ENCODE measurements around the gene TECPR2. TPM values are rescaled to one million over a fixed set of nuclear protein-coding genes. Genes with fewer than 3 reads are reported as not detected.
"Not testable (repeated sequence)": the region's sequence is repeated elsewhere in the genome, so short reads cannot be mapped to it uniquely, and the experiment has no call there.

Gene TECPR2
- total and polyA plus RNA-seq, 2 donors: 7.6 to 8.3 TPM

- DNase-seq (ENCODE audit: low read depth in 6 of 9, low spot score in 9 of 9): no peak
- H3K4me1 ChIP-seq (ENCODE audit: control insufficient read depth in 2 of 2, insufficient read depth in 2 of 2, low read length in 2 of 2): peaks cover 4 to 15% of the 10 kb centered on the region in 2 donors
- H3K27ac ChIP-seq (ENCODE audit: low read depth in 1 of 2, low read length in 1 of 2): no peak overlapping the region
- no peak overlapping the region for H3K4me3 ChIP-seq (ENCODE audit: low read length in 2 of 2)
- H3K36me3 ChIP-seq (ENCODE audit: control insufficient read depth in 2 of 2, insufficient read depth in 2 of 2, low read length in 1 of 2): no peaks in the 10 kb centered on the region
- peaks cover 22 to 47% of the 10 kb centered on the region in 2 donors for H3K27me3 ChIP-seq (ENCODE audit: control insufficient read depth in 2 of 2, insufficient read depth in 1 of 2, low read length in 1 of 2)
- peaks cover 0 to 8% of the 10 kb centered on the region in 2 donors for H3K9me3 ChIP-seq (ENCODE audit: control insufficient read depth in 2 of 2, insufficient read depth in 1 of 2, low read length in 1 of 2)
- 95% methylated on average over 3 of the region's 3 CpGs for WGBS
These were observed 186.0 kb downstream of the TECPR2 start for GRCh38 chr14:102548616-102549240.

GRCh38 chr14:102550927-102551401 is 188.2 kb downstream of the TECPR2 start:
- H3K36me3 ChIP-seq (ENCODE audit: control insufficient read depth in 2 of 2, insufficient read depth in 2 of 2, low read length in 1 of 2); H3K9me3 ChIP-seq (ENCODE audit: control insufficient read depth in 2 of 2, insufficient read depth in 1 of 2, low read length in 1 of 2); H3K27ac ChIP-seq (ENCODE audit: low read depth in 1 of 2, low read length in 1 of 2); H3K4me3 ChIP-seq (ENCODE audit: low read length in 2 of 2); DNase-seq (ENCODE audit: low read depth in 6 of 9, low spot score in 9 of 9): not testable (repeated sequence)
- WGBS: 96% methylated on average over 3 of the region's 3 CpGs
- peaks cover 0 to 10% of the 10 kb centered on the region in 2 donors for H3K4me1 ChIP-seq (ENCODE audit: control insufficient read depth in 2 of 2, insufficient read depth in 2 of 2, low read length in 2 of 2)
- peaks cover 2 to 31% of the 10 kb centered on the region in 2 donors for H3K27me3 ChIP-seq (ENCODE audit: control insufficient read depth in 2 of 2, insufficient read depth in 1 of 2, low read length in 1 of 2)

Other genes with a start within 250 kb of the TECPR2 start
- gene WDR20, start 223.0 kb upstream of the TECPR2 start, total RNA-seq: 16.8 TPM
- 16.4 TPM for gene WDR20, start 223.0 kb upstream of the TECPR2 start, polyA plus RNA-seq
- 2.9 TPM for gene MOK, start 57.8 kb upstream of the TECPR2 start, total RNA-seq
- gene MOK, start 57.8 kb upstream of the TECPR2 start, polyA plus RNA-seq: 9.0 TPM
- 8.3 TPM for gene ZNF839, start 43.2 kb upstream of the TECPR2 start, total RNA-seq
- gene ZNF839, start 43.2 kb upstream of the TECPR2 start, polyA plus RNA-seq: 18.8 TPM
- gene CINP, start 51 bp upstream of the TECPR2 start, total RNA-seq: 26.7 TPM
- gene CINP, start 51 bp upstream of the TECPR2 start, polyA plus RNA-seq: 33.4 TPM
- gene ANKRD9, start 146.8 kb downstream of the TECPR2 start, total RNA-seq: 2.2 TPM
- gene ANKRD9, start 146.8 kb downstream of the TECPR2 start, polyA plus RNA-seq: 3.5 TPM
- 9.7 TPM for gene RCOR1, start 229.7 kb downstream of the TECPR2 start, total RNA-seq
- 9.2 TPM for gene RCOR1, start 229.7 kb downstream of the TECPR2 start, polyA plus RNA-seq